MCF 10A (cell line): Measurements from ENCODE around the gene HERPUD1. TPM values are rescaled to one million over a fixed set of nuclear protein-coding genes. Genes with fewer than 3 reads are reported as not detected.

Experiments
- BruUV-seq: library from RNA; stranded (reverse); fragments of 400-500 nt; replicated peaks from 2 replicates; lab custom pipeline; 2021; lab: Mats Ljungman, UMichigan
- CTCF ChIA-PET: fragments of 300-600 bp; sonication (Branson Sonifier 250); formaldehyde crosslinking; extraction: SDS; loops from one replicate; lab custom pipeline; 2021; ENCODE audit warnings: antibody characterized with exemption, inconsistent platforms; lab: Yijun Ruan, JAX
- POLR2A ChIA-PET: fragments of 300-600, 350-650 bp; sonication (Branson Sonifier 250); formaldehyde crosslinking; extraction: SDS; loops from one replicate; lab custom pipeline; 2020; ENCODE audit warnings: antibody characterized with exemption, inconsistent platforms; lab: Yijun Ruan, JAX
- DNase-seq: peaks from one replicate; pipeline ENCODE4 v3.0.0-alpha.2; 2018; ENCODE audit not compliant: unreplicated experiment
- H3K27ac Mint-ChIP-seq: one replicate; pipeline ENCODE4 v1.8.0; 2022; ENCODE audit warnings: mild to moderate bottlenecking, low read depth, mixed read lengths; ENCODE audit not compliant: unreplicated experiment
- H3K27me3 Mint-ChIP-seq: one replicate; pipeline ENCODE4 v1.8.0; 2022; ENCODE audit warnings: mixed read lengths; ENCODE audit not compliant: insufficient read depth, unreplicated experiment
- H3K36me3 Mint-ChIP-seq: one replicate; pipeline ENCODE4 v1.8.0; 2022; ENCODE audit warnings: mild to moderate bottlenecking, moderate library complexity, mixed read lengths; ENCODE audit not compliant: insufficient read depth, unreplicated experiment
- H3K4me1 Mint-ChIP-seq: one replicate; pipeline ENCODE4 v1.8.0; 2022; ENCODE audit warnings: mixed read lengths; ENCODE audit not compliant: insufficient read depth, unreplicated experiment
- H3K4me3 Mint-ChIP-seq: one replicate; pipeline ENCODE4 v1.8.0; 2022; ENCODE audit warnings: mild to moderate bottlenecking, moderate library complexity, mixed read lengths; ENCODE audit not compliant: unreplicated experiment
- H3K9me3 Mint-ChIP-seq: one replicate; pipeline ENCODE4 v1.8.0; 2022; ENCODE audit warnings: mixed read lengths; ENCODE audit not compliant: unreplicated experiment
- intact Hi-C: fragments of 100-400 bp; cut with micrococcal nuclease; formaldehyde crosslinking; loops from 2 replicates; pipeline ENCODE4 v1.14.1; 2022
- total RNA-seq: library from RNA; stranded (reverse); gene quantifications from 2 replicates; pipeline ENCODE4 v1.2.3, GENCODE V29; 2022
- TF ChIP-seq, protein P1 (sequence below): fragments of 200-600 bp; IDR thresholded peaks from one replicate; pipeline ENCODE4 v1.8.0; 2022; ENCODE audit warnings: antibody characterized with exemption, mild to moderate bottlenecking; ENCODE audit not compliant: unreplicated experiment

The HERPUD1 gene
- total RNA-seq, 1 experiment from 2014 or later: 201 TPM

DNA sequence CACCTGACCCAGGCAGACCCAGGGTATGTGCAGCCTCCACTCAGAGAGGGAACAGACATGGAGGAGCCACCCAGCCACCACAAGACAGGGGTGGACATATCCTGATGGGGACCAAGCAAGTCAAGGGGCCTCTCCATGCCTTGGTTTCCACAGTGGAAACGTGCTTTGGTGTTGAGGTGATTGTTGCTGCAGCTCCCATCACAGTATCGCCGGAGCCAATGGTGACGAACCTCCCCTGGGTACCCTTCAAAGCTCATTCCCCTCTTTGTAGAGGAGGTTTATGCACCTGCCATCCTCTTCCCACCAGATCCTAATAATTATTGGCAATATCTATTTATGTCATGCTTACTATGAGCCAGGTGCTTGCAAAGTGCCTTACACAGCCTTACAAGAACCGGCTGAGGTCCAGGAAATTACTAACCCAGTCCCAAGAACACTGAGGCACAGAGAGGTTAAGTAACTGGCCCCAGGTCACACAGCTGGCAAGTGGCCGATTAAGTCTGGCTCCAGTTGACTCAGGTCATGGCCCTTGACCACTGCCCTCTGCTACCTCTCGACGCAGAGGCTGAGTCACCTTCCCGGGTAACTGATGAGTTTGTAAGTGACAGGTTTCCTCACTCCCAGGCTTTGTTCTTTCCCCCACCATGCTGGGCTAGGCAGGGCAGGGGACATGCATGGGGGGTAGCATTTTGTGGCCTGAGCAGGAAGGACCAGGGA, 46.3 kb upstream of the HERPUD1 start:
- no peak overlapping the region for H3K4me3 Mint-ChIP-seq
- H3K27me3 Mint-ChIP-seq: no peaks in the 10 kb centered on the region
- TF ChIP-seq, protein P1, sequence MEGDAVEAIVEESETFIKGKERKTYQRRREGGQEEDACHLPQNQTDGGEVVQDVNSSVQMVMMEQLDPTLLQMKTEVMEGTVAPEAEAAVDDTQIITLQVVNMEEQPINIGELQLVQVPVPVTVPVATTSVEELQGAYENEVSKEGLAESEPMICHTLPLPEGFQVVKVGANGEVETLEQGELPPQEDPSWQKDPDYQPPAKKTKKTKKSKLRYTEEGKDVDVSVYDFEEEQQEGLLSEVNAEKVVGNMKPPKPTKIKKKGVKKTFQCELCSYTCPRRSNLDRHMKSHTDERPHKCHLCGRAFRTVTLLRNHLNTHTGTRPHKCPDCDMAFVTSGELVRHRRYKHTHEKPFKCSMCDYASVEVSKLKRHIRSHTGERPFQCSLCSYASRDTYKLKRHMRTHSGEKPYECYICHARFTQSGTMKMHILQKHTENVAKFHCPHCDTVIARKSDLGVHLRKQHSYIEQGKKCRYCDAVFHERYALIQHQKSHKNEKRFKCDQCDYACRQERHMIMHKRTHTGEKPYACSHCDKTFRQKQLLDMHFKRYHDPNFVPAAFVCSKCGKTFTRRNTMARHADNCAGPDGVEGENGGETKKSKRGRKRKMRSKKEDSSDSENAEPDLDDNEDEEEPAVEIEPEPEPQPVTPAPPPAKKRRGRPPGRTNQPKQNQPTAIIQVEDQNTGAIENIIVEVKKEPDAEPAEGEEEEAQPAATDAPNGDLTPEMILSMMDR: no peak
- CTCF ChIA-PET: no interaction called here
- no TSS peak for BruUV-seq
- no peak for DNase-seq
- no peaks in the 10 kb centered on the region for H3K4me1 Mint-ChIP-seq
- POLR2A ChIA-PET: no interaction called here
- no peaks in the 10 kb centered on the region for H3K9me3 Mint-ChIP-seq
- intact Hi-C loops: no loop called here
- H3K36me3 Mint-ChIP-seq: no peaks in the 10 kb centered on the region
- no peak overlapping the region for H3K27ac Mint-ChIP-seq

DNA sequence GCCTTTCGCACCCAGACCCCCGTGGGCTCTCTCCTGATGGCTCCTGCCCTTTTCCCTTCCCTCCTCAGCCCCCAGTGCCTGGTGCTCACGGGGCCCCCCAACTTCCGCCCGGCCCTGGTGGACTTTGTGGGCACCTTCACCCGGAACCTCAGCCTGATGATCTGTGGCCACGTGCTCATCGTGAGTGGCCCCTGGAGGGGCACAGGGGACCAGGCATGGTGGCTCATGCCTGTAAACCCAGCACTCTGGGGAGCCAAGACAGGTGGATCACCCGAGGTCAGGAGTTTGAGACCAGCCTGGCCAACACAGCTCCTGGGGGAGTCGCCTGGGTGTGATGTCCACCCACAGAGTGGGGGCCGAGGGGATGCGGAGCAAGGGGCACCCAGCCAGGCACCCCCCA, 45.6 kb upstream of the HERPUD1 start:
- ChIA-PET CTCF (no interaction called here), POLR2A (no interaction called here)
- Mint-ChIP-seq H3K27ac (no peak overlapping the region), H3K4me3 (no peak overlapping the region), H3K4me1 (no peaks in the 10 kb centered on the region), H3K36me3 (no peaks in the 10 kb centered on the region), H3K9me3 (no peaks in the 10 kb centered on the region), H3K27me3 (no peaks in the 10 kb centered on the region)
- no peak for DNase-seq
- intact Hi-C loops: no loop called here
- BruUV-seq: no TSS peak
- TF ChIP-seq, protein P1: no peak

DNA sequence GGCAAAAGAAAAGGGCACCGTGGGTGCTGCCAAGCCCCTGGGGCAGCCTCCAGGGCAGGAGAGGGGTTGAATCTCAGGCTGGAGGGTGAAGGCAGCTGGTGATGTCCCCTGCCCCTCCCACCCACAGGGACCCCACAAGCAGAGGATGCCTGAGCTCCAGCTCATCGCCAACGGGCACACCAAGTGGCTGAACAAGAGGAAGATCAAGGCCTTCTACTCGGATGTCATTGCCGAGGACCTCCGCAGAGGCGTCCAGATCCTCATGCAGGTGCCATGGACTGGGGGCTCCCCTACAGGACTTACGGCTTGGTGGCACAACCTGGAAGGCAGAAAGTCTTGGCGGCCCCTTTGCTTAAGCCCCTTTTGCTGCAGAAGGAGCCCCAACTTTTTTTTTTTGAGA, 45.1 kb upstream of the HERPUD1 start:
- Mint-ChIP-seq H3K4me1 (no peaks in the 10 kb centered on the region), H3K36me3 (no peaks in the 10 kb centered on the region), H3K27ac (no peak overlapping the region), H3K27me3 (no peaks in the 10 kb centered on the region), H3K9me3 (no peaks in the 10 kb centered on the region), H3K4me3 (no peak overlapping the region)
- intact Hi-C loops: no loop called here
- TF ChIP-seq, protein P1: no peak
- POLR2A ChIA-PET: no interaction called here
- CTCF ChIA-PET: no interaction called here
- no TSS peak for BruUV-seq
- no peak for DNase-seq

DNA sequence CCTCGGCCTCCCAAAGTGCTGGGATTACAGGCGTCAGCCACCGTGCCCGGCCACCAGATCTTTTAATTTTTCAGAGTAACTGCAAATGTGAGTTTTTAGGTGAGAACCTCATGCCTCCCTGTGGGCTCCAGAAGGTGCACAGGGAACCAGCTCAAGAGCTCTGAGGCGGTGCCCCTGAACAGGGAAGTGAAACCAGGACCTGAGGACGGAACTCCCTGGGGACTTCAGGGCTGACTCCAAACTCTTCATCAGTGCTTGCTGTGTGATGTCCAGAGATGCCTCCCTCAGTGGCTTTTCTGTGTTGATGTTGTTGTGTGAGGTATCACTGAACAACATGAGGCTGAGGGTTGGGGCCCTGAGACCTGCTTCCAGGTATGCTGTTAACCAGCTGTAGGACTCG, 43.1 kb upstream of the HERPUD1 start:
- ChIA-PET CTCF (no interaction called here), POLR2A (no interaction called here)
- no peaks in the 10 kb centered on the region for H3K9me3 Mint-ChIP-seq
- TF ChIP-seq, protein P1: no peak
- intact Hi-C loops: no loop called here
- H3K27ac Mint-ChIP-seq: no peak overlapping the region
- no TSS peak for BruUV-seq
- no peak for DNase-seq
- no peaks in the 10 kb centered on the region for H3K4me1 Mint-ChIP-seq
- H3K4me3 Mint-ChIP-seq: no peak overlapping the region
- H3K27me3 Mint-ChIP-seq: no peaks in the 10 kb centered on the region
- H3K36me3 Mint-ChIP-seq: no peaks in the 10 kb centered on the region
